Amniotic epithelial cell (primary cell): ENCODE measurements around the gene DHRSX.
A peak's percentile ranks its signal among the peaks of the same experiment; 100 is the strongest.
"Not testable (repeated sequence)": the region's sequence is repeated elsewhere in the genome, so short reads cannot be mapped to it uniquely, and the experiment has no call there.

ENCODE experiments used
- DNase-seq: peaks from one replicate; pipeline ENCODE4 v3.0.0-alpha.2; 2010; ENCODE audit warnings: low read depth

The DHRSX gene, protein sequence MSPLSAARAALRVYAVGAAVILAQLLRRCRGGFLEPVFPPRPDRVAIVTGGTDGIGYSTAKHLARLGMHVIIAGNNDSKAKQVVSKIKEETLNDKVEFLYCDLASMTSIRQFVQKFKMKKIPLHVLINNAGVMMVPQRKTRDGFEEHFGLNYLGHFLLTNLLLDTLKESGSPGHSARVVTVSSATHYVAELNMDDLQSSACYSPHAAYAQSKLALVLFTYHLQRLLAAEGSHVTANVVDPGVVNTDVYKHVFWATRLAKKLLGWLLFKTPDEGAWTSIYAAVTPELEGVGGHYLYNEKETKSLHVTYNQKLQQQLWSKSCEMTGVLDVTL

GRCh38 chrX:2500803-2501558 is at the start of gene DHRSX, which contains the start of gene ZBED1:
Gene DHRSX (minus strand): TSS chrX:2500976. CDS start chrX:2500925, 51 bp downstream.
Gene ZBED1 (minus strand): TSS chrX:2500976. CDS start chrX:2490719, 10,257 bp downstream.
- no peak for DNase-seq

GRCh38 chrX:2549876-2550275 is 49.1 kb upstream of the DHRSX start:
- DNase-seq: no peak

DNA sequence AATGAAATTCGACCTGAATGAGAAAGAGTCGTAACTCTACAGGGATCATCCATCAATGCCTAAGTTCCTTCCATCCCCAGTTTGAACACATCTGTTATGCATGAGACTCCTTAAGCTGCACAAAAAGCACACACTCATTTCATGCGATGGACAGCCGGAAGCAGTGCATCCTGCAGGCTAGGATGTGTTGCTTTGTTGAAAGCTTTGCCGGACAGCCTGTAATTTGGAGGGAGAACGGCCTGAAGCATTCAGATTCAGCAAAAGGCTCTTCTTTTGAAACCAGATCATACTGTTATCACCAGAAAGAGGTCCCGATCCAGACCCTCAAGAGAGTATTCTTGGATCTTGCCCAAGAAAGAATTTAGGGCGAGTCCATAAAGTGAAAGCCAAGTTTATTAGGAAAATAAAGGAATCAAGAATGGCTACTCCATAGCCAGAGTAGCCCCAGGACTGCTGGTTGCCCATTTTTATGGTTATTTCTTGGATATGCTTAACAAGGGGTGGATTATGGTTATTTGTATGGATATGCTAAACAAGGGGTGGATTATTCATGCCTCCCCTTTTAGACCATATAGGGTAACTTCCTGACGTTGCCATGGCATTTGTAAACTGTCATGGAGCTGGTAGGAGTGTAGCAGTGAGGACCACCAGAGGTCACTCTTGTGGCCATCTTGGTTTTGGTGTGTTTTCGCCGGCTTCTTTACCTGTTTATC is 48.1 kb upstream of the DHRSX start:
- DNase-seq: no peak

DNA sequence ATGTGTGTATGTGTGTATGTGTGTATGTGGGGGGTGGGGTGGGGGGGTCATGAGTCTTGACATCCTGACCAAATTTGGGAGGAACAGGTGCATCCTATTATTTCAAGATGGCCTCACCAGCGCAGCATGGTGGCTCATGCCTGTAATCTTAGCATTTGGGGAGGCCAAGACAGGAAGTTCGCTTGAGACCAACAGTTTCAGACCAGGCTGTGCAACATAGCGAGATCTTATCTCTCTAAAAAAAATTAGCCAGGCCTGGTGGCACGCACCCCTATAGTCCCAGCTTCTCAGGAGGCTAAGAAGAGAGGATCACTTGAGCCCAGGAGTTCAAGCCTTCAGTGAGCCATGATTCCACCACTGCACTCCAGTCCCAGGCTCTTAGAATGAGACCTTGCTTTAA is 47.0 kb upstream of the DHRSX start:
- no peak for DNase-seq

DNA sequence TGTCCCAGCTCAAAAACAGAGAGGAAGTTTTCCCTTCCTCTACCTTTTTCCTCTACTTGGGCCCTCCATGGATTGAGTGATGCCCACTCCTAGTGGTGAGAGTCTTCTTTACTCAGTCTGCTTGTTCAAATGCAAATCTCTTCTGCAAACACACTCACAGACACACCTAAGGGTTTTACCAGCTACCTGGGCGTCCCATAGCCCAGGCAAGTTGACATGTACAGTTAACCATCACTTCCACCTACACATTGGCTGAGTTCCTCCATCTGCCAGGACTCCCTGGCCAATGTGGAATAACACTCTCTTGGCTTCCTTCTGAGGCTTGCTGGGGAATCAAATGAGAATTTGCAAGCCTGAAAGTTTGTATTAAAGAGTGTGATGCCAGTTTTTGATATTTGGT is 45.7 kb upstream of the DHRSX start:
- no peak for DNase-seq

GRCh38 chrX:2545144-2545543 is 44.4 kb upstream of the DHRSX start:
- DNase-seq: no peak

- DNase-seq: no peak
Observed at GRCh38 chrX:2542826-2543521, 42.2 kb upstream of the DHRSX start.

GRCh38 chrX:2541603-2542002 is 40.8 kb upstream of the DHRSX start:
- no peak for DNase-seq

DNA sequence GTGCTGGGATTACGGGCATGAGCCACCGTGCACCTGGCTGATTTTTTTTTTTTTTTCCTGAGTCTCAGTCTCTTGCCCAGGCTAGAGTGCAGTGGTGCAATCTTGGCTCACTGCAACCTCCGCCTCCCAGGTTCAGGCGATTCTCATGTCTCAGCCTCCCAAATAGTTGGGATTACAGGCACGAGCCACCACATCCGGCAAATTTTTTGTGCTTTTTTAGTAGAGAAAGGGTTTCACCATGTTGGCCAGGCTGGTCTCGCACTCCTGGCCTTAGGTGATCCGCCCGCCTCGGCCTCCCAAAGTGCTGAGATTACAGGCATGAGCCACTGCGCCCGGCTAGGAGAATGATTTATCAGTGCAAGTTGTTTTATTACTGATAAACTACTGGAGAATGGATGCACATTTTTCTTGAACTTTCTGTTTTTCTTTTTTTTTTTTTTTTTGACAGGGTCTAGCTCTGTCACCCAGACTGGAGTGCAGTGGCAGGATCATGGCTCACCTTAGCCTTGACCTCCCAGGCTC is 39.7 kb upstream of the DHRSX start:
- peak; percentile 52 for DNase-seq

GRCh38 chrX:2539586-2539985 is 38.8 kb upstream of the DHRSX start:
- DNase-seq: no peak

DNA sequence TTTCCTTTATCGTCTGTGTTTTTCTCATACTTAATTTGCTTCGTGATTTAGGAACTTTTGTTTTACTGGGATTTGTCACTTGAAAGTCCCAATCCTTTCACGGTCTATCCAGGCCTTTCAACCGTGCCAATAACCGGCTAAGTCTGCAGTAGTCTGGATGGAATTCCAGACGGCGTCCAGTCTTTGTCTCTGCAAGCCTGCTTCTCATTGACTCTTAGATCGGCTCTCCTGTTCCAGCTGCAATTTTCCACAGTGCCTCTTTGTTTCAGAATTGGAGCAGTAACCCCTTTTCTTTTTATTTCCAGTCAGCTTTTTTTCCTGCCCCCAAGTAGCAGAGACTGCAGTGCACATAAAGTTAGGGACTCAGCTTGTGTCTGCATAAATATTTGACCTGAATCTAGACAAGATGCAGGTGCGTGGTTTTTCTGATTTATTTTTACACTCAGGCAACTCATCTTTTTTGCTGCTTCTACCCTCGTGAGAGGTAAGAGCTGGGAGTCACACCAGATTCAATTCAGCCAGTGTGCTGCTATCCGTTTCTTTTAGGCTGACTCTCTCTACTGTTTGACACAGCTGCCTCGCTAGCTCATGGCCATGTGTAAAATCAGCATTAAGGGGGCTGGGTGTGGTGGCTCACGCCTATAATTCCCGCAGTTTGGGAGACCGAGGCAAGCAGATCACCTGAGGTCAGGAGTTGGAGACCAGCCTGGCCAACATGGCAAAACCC is 37.4 kb upstream of the DHRSX start:
- DNase-seq: no peak

DNA sequence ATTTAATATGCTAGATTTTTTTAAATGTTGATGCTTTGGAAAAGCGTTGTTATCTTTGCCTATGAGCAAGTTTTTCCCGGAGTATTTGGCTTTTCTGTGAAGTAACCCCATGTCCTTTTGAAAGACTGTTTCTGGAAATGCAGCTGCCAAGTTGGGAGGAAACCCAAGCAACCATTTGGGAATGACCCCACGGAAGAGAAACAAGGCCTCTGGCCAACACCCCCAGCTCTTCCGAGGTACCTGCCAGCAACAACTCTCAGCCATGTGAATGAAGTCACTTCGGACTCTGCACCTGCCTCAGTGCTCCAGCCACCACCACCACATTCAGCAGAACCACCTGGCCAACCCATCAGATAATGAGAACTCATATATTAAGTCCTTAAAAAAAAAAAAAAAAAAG is 36.2 kb upstream of the DHRSX start:
- no peak for DNase-seq

- DNase-seq: no peak
Observed at GRCh38 chrX:2536141-2536540, 35.4 kb upstream of the DHRSX start.

- DNase-seq: not testable (repeated sequence)
Observed at GRCh38 chrX:2534261-2535021, 33.7 kb upstream of the DHRSX start.

DNA sequence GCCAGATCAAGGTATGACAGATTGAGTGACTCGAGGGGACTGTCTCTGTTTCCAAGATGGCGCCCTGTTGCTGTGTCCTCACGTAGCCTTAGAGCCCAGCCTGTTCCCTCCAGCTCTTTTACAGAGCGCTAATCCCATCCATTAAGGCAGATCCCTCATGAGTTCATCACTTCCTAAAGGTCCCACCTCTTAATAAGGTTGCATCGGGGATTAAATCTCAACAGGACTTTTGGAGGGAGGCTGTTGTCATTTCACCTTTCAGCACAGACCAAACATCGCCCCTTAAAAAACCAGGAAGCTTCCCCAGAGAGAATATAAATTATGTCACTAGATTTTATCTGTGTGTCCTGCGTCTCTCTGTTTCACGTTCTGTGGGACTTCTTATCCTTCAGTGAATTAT is 32.6 kb upstream of the DHRSX start:
- DNase-seq: no peak

DNA sequence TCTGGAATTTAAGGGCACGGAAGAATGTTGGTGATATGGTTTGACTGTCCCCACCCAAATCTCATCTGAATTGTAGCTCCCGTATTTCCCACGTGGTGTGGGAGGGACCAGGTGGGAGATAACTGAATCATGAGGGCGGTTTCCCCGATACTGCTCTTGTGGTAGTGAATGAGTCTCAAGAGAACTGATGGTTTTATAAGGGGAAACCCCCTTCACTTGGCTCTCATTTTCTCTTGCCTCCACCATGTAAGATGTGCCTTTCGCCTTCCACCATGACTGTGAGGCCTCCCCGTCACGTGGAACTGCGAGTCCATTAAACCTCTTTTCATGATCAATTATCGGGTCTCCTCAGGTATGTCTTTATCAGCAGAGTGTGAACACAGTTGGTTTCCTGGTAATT is 25.6 kb upstream of the DHRSX start:
- DNase-seq: no peak

GRCh38 chrX:2523911-2524310 is 23.1 kb upstream of the DHRSX start:
- DNase-seq: no peak

DNA sequence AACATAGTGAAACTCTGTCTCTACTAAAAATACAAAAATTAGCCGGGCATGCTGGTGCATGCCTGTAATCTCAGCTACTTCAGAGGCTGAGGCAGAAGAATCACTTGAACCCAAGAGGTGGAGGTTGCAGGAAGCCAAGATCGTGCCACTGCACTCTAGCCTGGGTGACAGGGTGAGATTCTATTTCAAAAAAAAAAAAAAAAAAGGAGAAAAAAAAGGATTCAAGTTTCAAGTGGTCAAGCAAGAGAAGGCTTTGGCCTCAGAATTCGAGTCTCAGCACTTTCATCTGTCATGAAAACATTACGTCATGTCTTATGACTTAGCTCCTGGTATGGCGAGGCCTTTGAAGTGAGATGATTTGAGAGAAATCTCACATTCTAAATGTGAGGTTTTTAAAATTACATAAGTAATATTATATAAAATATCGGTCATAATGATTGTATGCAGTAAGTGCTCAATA is 21.2 kb upstream of the DHRSX start:
- no peak for DNase-seq

DNA sequence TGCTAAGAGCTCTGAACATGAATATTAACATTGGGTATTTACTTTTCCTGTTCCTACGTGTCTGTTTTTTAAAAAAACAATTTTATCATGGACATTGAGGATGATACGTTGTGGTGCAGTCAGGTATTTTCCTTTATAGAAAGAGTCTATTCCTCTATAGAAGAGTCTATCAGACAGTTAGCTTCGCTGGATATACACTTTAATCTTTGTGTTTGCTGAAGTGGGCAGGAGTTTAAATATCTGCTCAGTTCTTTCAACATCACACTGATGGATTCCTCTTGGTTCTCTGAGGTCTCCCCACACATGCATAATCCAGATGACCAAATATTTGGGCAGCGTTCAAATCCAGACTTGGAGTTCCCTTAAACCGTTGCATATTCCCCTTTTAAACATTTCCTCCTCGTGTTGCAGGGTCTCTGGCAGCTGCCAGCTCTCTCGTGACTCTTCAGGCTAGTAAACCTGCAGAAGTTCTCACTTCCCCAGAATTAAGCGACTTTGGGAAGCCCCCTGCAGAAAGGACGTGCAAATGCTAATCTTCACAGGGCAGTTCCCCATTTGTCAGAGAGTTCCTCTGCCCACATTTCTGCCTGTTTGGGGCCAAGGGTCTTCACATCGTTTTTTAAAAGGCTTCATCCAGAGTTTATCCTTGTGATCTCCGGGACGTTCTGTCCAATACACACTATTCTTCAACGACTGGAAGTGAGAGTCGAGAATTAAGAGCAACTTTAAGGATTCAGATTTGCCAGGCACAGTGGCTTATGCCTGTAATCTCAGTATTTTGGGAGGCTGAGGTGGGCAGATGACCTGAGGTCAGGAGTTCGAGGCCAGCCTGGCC is 20.5 kb upstream of the DHRSX start:
- peak; percentile 6 for DNase-seq

GRCh38 chrX:2520539-2520938 is 19.8 kb upstream of the DHRSX start:
- no peak for DNase-seq
